ENCODE data around the gene MEF2C. TPM values are rescaled to one million over a fixed set of nuclear protein-coding genes. Genes with fewer than 3 reads are reported as not detected.

MEF2C gene
- polyA plus RNA-seq, 3 donors = 32.0 to 89.3 (median 88.3) TPM

- peaks cover 6 to 17% (median 8%) of the 10 kb centered on the region in 3 donors for H3K27me3 Mint-ChIP-seq (ENCODE audit: low read depth in 3 of 3)
- no peaks in the 10 kb centered on the region for H3K36me3 Mint-ChIP-seq
- H3K9me3 Mint-ChIP-seq = no peaks in the 10 kb centered on the region
- H3K27ac Mint-ChIP-seq = peak overlapping the region in 2 of 7 donors; percentile 7 to 38
- no peak for DNase-seq
- no peaks in the 10 kb centered on the region for H3K9me3 ChIP-seq (replicated peaks in 1 of 2; ENCODE audit: control insufficient read depth in 1 of 2, insufficient read depth in 1 of 2, low read length in 2 of 2)
- no peak overlapping the region for H3K4me3 ChIP-seq (replicated peaks in 1 of 3; ENCODE audit: low read depth in 2 of 3, low read length in 3 of 3)
- H4K20me1 ChIP-seq (ENCODE audit: insufficient read depth, low read length) = no peaks in the 10 kb centered on the region
- no peaks in the 10 kb centered on the region for H3K36me3 ChIP-seq (replicated peaks in 1 of 2; ENCODE audit: control insufficient read depth in 1 of 2, insufficient read depth in 2 of 2, low read length in 2 of 2)
- no peak overlapping the region for H2AFZ ChIP-seq (ENCODE audit: insufficient read depth, low read depth, low read length, poor library complexity, severe bottlenecking)
- no peak for TF ChIP-seq CTCF (IDR thresholded peaks at IDR 0.05)
- no peaks in the 10 kb centered on the region for H3K4me1 ChIP-seq (ENCODE audit: control insufficient read depth in 1 of 2, insufficient read depth in 2 of 2, low read length in 2 of 2)
- no peak overlapping the region for H3K9ac ChIP-seq (ENCODE audit: insufficient read depth, low read length, poor library complexity, severe bottlenecking)
- H3K4me3 Mint-ChIP-seq = no peak overlapping the region
- WGBS (ENCODE audit: insufficient coverage) = 100% methylated on average over 1 of the region's 2 CpGs
- no peaks in the 10 kb centered on the region for H3K4me1 Mint-ChIP-seq
- no peak overlapping the region for H3K27ac ChIP-seq (ENCODE audit: low read depth in 1 of 2, low read length in 2 of 2)
- H3K4me2 ChIP-seq (replicated peaks; ENCODE audit: extremely low read depth, low read length, poor library complexity, severe bottlenecking) = no peak overlapping the region
- peaks cover 0 to 5% of the 10 kb centered on the region in 2 donors for H3K27me3 ChIP-seq (ENCODE audit: control insufficient read depth in 2 of 2, insufficient read depth in 2 of 2, low read length in 2 of 2)
- no peaks in the 10 kb centered on the region for H3K79me2 ChIP-seq (ENCODE audit: insufficient read depth, low read length)
- intact Hi-C loops (cut with micrococcal nuclease) = no loop called here
Measured at GRCh38 chr5:88708682-88709398, 174.1 kb downstream of the MEF2C start.

- Mint-ChIP-seq H3K9me3 (peaks cover 0 to 3% (median 0%) of the 10 kb centered on the region in 7 donors), H3K27me3 (ENCODE audit: low read depth in 3 of 3) (peaks cover 6 to 21% (median 8%) of the 10 kb centered on the region in 3 donors), H3K4me1 (no peaks in the 10 kb centered on the region), H3K36me3 (no peaks in the 10 kb centered on the region), H3K27ac (no peak overlapping the region), H3K4me3 (no peak overlapping the region)
- Histone ChIP-seq H3K79me2 (ENCODE audit: insufficient read depth, low read length) (no peaks in the 10 kb centered on the region), H3K4me3 (replicated peaks in 1 of 3; ENCODE audit: low read depth in 2 of 3, low read length in 3 of 3) (no peak overlapping the region), H2AFZ (ENCODE audit: insufficient read depth, low read depth, low read length, poor library complexity, severe bottlenecking) (no peak overlapping the region), H3K27ac (ENCODE audit: low read depth in 1 of 2, low read length in 2 of 2) (no peak overlapping the region), H3K4me2 (replicated peaks; ENCODE audit: extremely low read depth, low read length, poor library complexity, severe bottlenecking) (no peak overlapping the region), H3K9me3 (replicated peaks in 1 of 2; ENCODE audit: control insufficient read depth in 1 of 2, insufficient read depth in 1 of 2, low read length in 2 of 2) (no peaks in the 10 kb centered on the region), H3K9ac (ENCODE audit: insufficient read depth, low read length, poor library complexity, severe bottlenecking) (no peak overlapping the region), H3K4me1 (ENCODE audit: control insufficient read depth in 1 of 2, insufficient read depth in 2 of 2, low read length in 2 of 2) (no peaks in the 10 kb centered on the region), H3K27me3 (ENCODE audit: control insufficient read depth in 2 of 2, insufficient read depth in 2 of 2, low read length in 2 of 2) (peaks cover 0 to 5% of the 10 kb centered on the region in 2 donors), H3K36me3 (replicated peaks in 1 of 2; ENCODE audit: control insufficient read depth in 1 of 2, insufficient read depth in 2 of 2, low read length in 2 of 2) (no peaks in the 10 kb centered on the region), H4K20me1 (ENCODE audit: insufficient read depth, low read length) (no peaks in the 10 kb centered on the region)
- no CpG with 5 or more reads among the region's 1 CpG for WGBS (ENCODE audit: insufficient coverage)
- no peak for DNase-seq
- intact Hi-C loops (cut with micrococcal nuclease) = no loop called here
- TF ChIP-seq CTCF (IDR thresholded peaks at IDR 0.05) = no peak
Measured at GRCh38 chr5:88708021-88708420, 175.0 kb downstream of the MEF2C start.

Data from CD14-positive monocyte (primary cell).